ENCODE results near the gene MCFD2.

GRCh38 chr2:46876741-46877384 lies 38.7 kb downstream of the MCFD2 start:
- TF ChIP-seq CTCF (IDR thresholded peaks at IDR 0.05): peak; percentile 21 to 74 (median 54)
- no peak for TF ChIP-seq POLR2A (IDR thresholded peaks at IDR 0.05)

Measured in adrenal gland (tissue), 5 donors.